SK-N-SH treated with all-trans-retinoic acid at 6 μM for 48 hours (cell line): Measurements from ENCODE around the gene SLC37A2.

Experiments
- ATAC-seq: fragments of 200-7000 bp; cut with Tn5 transposase; 3 replicates; pipeline ENCODE4 v1.9.1; 2020; ENCODE audit warnings: mild to moderate bottlenecking, moderate library complexity
- ARNTL ChIP-seq: fragments of 450-650 bp; formaldehyde crosslinking; IDR thresholded peaks from 2 replicates; pipeline ENCODE4 v1.5.0; 2020; ENCODE audit warnings: low read depth, mild to moderate bottlenecking, moderate library complexity, borderline replicate concordance
- BACH2 ChIP-seq: fragments of 250-450 bp; sonication (Bioruptor Pico); IDR thresholded peaks from 2 replicates; pipeline ENCODE4 v1.9.0; 2021; ENCODE audit warnings: mild to moderate bottlenecking, borderline replicate concordance
- CSDC2 ChIP-seq: fragments of 250-450 bp; sonication (Bioruptor Pico); IDR thresholded peaks from 2 replicates; pipeline ENCODE4 v1.5.0; 2020; ENCODE audit warnings: mild to moderate bottlenecking, moderate library complexity
- CSRNP3 ChIP-seq: fragments of 250-450 bp; sonication (Bioruptor Pico); IDR thresholded peaks from 2 replicates; pipeline ENCODE4 v1.5.1; 2021; ENCODE audit warnings: mild to moderate bottlenecking, moderate library complexity
- ESRRG ChIP-seq: fragments of 250-450 bp; sonication (Bioruptor Pico); IDR thresholded peaks from 2 replicates; pipeline ENCODE4 v1.6.1; 2021; ENCODE audit warnings: mild to moderate bottlenecking
- GLIS3 ChIP-seq: fragments of 250-450 bp; sonication (Bioruptor Pico); IDR thresholded peaks from 2 replicates; pipeline ENCODE4 v1.5.0; 2020; ENCODE audit warnings: mild to moderate bottlenecking, moderate library complexity
- OSR1 ChIP-seq: fragments of 250-450 bp; sonication (Bioruptor Pico); IDR thresholded peaks from 2 replicates; pipeline ENCODE4 v1.8.0; 2022; ENCODE audit warnings: moderate library complexity, mild to moderate bottlenecking, inconsistent platforms
- PATZ1 ChIP-seq: fragments of 250-450 bp; sonication (Bioruptor Pico); IDR thresholded peaks from 2 replicates; pipeline ENCODE4 v1.8.0; 2020; ENCODE audit warnings: mild to moderate bottlenecking, moderate library complexity, borderline replicate concordance
- RARB ChIP-seq: fragments of 250-450 bp; sonication (Bioruptor Pico); IDR thresholded peaks from 2 replicates; pipeline ENCODE4 v1.8.0; 2021; ENCODE audit warnings: mild to moderate bottlenecking, moderate library complexity
- SNAI2 ChIP-seq: fragments of 250-450 bp; sonication (Bioruptor Pico); IDR thresholded peaks from 2 replicates; pipeline ENCODE4 v1.5.0; 2020; ENCODE audit warnings: mild to moderate bottlenecking, moderate library complexity
- TOX ChIP-seq: fragments of 250-450 bp; sonication (Bioruptor Pico); IDR thresholded peaks from 2 replicates; pipeline ENCODE4 v1.8.0; 2021; ENCODE audit warnings: mild to moderate bottlenecking, moderate library complexity, borderline replicate concordance
- TSHZ2 ChIP-seq: fragments of 250-450 bp; sonication (Bioruptor Pico); IDR thresholded peaks from 2 replicates; pipeline ENCODE4 v1.5.0; 2020; ENCODE audit warnings: mild to moderate bottlenecking, moderate library complexity
- ZC3H10 ChIP-seq: fragments of 250-450 bp; sonication (Bioruptor Pico); IDR thresholded peaks from 2 replicates; pipeline ENCODE4 v1.5.1; 2021; ENCODE audit warnings: mild to moderate bottlenecking, moderate library complexity
- ZFP3 ChIP-seq: fragments of 250-450 bp; sonication (Bioruptor Pico); IDR thresholded peaks from 2 replicates; pipeline ENCODE4 v1.5.0; 2020; ENCODE audit warnings: mild to moderate bottlenecking, moderate library complexity
- ZNF8 ChIP-seq: fragments of 450-650 bp; formaldehyde crosslinking; IDR thresholded peaks from 2 replicates; pipeline ENCODE4 v1.5.0; 2020; ENCODE audit warnings: mild to moderate bottlenecking, moderate library complexity
- TF ChIP-seq, protein P1 (sequence below): fragments of 250-450 bp; sonication (Bioruptor Pico); IDR thresholded peaks from 2 replicates; pipeline ENCODE4 v1.8.0; 2021; ENCODE audit warnings: low read depth, mild to moderate bottlenecking, moderate library complexity, borderline replicate concordance

The SLC37A2 gene

DNA sequence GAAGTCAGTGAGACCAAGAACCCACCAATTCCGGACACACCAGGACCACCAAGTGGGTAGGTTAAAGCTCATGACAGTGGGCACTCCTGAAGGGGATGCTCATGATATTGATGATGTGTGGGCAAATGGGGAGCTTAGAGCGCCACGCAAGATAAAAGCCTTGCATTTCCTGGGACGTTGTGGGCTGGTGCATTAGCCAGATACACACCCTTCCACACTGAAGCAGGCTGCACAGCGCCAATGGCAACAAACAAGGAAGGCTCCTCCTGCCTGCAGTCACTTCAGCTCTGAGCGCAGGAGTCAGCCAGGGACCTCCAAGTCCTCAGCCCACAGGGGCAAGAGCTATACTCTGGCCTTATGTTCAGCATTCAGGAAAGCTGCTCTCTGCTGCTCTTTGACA lies 27.7 kb downstream of the SLC37A2 start:
- ATAC-seq, result peak; percentile 41
- TF ChIP-seq, protein P1, sequence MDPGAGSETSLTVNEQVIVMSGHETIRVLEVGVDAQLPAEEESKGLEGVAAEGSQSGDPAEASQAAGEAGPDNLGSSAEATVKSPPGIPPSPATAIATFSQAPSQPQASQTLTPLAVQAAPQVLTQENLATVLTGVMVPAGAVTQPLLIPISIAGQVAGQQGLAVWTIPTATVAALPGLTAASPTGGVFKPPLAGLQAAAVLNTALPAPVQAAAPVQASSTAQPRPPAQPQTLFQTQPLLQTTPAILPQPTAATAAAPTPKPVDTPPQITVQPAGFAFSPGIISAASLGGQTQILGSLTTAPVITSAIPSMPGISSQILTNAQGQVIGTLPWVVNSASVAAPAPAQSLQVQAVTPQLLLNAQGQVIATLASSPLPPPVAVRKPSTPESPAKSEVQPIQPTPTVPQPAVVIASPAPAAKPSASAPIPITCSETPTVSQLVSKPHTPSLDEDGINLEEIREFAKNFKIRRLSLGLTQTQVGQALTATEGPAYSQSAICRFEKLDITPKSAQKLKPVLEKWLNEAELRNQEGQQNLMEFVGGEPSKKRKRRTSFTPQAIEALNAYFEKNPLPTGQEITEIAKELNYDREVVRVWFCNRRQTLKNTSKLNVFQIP, result no peak
- TF ChIP-seq PATZ1 (CRISPR knock-in tag) (no peak), TSHZ2 (no peak), SNAI2 (no peak), CSDC2 (CRISPR knock-in tag) (no peak), ZFP3 (CRISPR knock-in tag) (no peak)

DNA sequence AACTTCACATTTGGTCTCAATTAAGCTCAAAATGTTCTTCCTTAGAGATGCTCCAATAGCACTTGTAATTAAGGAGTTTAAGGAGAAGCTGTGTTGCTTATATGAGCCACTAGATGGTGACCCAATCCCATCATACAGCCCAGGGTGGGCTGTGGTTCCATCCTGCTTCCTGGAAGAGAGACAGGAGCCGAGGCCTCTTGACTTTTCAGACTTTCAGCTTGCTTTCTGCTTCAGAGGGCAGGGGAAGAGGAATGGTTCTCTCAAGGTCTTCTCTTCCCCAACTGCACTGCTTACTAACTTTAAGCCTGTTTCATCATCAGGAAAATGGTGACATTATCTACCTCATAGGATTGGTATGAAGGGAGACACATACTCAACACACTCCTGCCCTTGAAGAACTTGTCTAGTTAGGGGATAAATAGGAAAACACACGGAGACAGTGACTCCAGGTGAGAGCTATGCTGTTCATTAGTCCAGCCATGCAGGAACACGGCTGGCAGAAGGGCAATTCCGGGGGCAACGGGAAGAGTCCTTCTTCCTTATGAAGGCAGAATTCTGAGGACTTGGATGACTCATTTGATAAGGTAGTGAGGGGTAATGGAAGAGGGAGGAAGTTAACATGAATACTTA lies 28.3 kb downstream of the SLC37A2 start:
- ATAC-seq, result peak; percentile 95
- TF ChIP-seq, protein P1, result no peak
- no peak for TF ChIP-seq TOX
- TF ChIP-seq CSRNP3 (CRISPR knock-in tag), result no peak
- no peak for TF ChIP-seq RARB
- no peak for TF ChIP-seq CSDC2 (CRISPR knock-in tag)
- no peak for TF ChIP-seq ARNTL
- TF ChIP-seq SNAI2, result no peak

GRCh38 chr11:125091877-125092664 lies 29.0 kb downstream of the SLC37A2 start:
- TF ChIP-seq CSDC2 (CRISPR knock-in tag), result no peak
- TF ChIP-seq BACH2 (CRISPR knock-in tag), result no peak
- TF ChIP-seq, protein P1, result no peak
- TF ChIP-seq GLIS3, result no peak
- no peak for TF ChIP-seq ZFP3 (CRISPR knock-in tag)
- TF ChIP-seq TSHZ2, result no peak
- TF ChIP-seq ZC3H10, result no peak
- no peak for TF ChIP-seq OSR1 (CRISPR knock-in tag)
- no peak for TF ChIP-seq ESRRG (CRISPR knock-in tag)
- TF ChIP-seq TOX, result no peak
- TF ChIP-seq CSRNP3 (CRISPR knock-in tag), result no peak
- no peak for TF ChIP-seq PATZ1 (CRISPR knock-in tag)
- no peak for TF ChIP-seq ZNF8 (CRISPR knock-in tag)
- no peak for TF ChIP-seq RARB
- ATAC-seq, result no peak; the same call in 2 of the 3 replicates
